T-helper 1 cell treated with Interleukin-12 subunit alpha and Interleukin-12 subunit beta and Interleukin-4 antibody, amounts not matched to agents 30 μg/mL and 1 μg/mL, for 36 hours (primary cell): ENCODE measurements around the gene LAYN.
A peak's percentile ranks its signal among the peaks of the same experiment; 100 is the strongest.

ENCODE experiments used
- H3K27ac Mint-ChIP-seq: one replicate; pipeline ENCODE4 v1.8.0; 2021; ENCODE audit warnings: mild to moderate bottlenecking, mixed read lengths
- H3K27me3 Mint-ChIP-seq: one replicate; pipeline ENCODE4 v1.8.0; 2021; ENCODE audit warnings: low read depth, mixed read lengths
- H3K36me3 Mint-ChIP-seq: one replicate; pipeline ENCODE4 v1.8.0; 2021; ENCODE audit warnings: low read depth, mixed read lengths
- H3K4me1 Mint-ChIP-seq: one replicate; pipeline ENCODE4 v1.8.0; 2021; ENCODE audit warnings: low read depth, mixed read lengths
- H3K4me3 Mint-ChIP-seq: one replicate; pipeline ENCODE4 v1.8.0; 2021; ENCODE audit warnings: mild to moderate bottlenecking, moderate library complexity, mixed read lengths
- H3K9me3 Mint-ChIP-seq: one replicate; pipeline ENCODE4 v1.8.0; 2021; ENCODE audit warnings: mixed read lengths

Gene LAYN

GRCh38 chr11:111541254-111542061, 938 bp downstream of the LAYN start:
- Mint-ChIP-seq H3K9me3 (peaks cover 3% of the 10 kb centered on the region), H3K4me1 (peaks cover 27% of the 10 kb centered on the region), H3K27me3 (peaks cover 74% of the 10 kb centered on the region), H3K27ac (no peak overlapping the region), H3K4me3 (peak overlapping the region; percentile 76), H3K36me3 (peaks cover 2% of the 10 kb centered on the region)

GRCh38 chr11:111542606-111543275, 2.2 kb downstream of the LAYN start:
- Mint-ChIP-seq H3K4me3 (no peak overlapping the region), H3K4me1 (peaks cover 25% of the 10 kb centered on the region), H3K36me3 (peaks cover 2% of the 10 kb centered on the region), H3K27ac (no peak overlapping the region), H3K9me3 (peaks cover 3% of the 10 kb centered on the region), H3K27me3 (peaks cover 66% of the 10 kb centered on the region)

GRCh38 chr11:111548525-111548924, 8.0 kb downstream of the LAYN start:
- Mint-ChIP-seq H3K9me3 (no peaks in the 10 kb centered on the region), H3K27me3 (peaks cover 31% of the 10 kb centered on the region), H3K4me1 (no peaks in the 10 kb centered on the region), H3K27ac (no peak overlapping the region), H3K36me3 (no peaks in the 10 kb centered on the region), H3K4me3 (no peak overlapping the region)

- H3K27me3 Mint-ChIP-seq, result peaks cover 27% of the 10 kb centered on the region
- no peak overlapping the region for H3K4me3 Mint-ChIP-seq
- no peak overlapping the region for H3K27ac Mint-ChIP-seq
- no peaks in the 10 kb centered on the region for H3K9me3 Mint-ChIP-seq
- H3K36me3 Mint-ChIP-seq, result no peaks in the 10 kb centered on the region
- H3K4me1 Mint-ChIP-seq, result no peaks in the 10 kb centered on the region
Measured at GRCh38 chr11:111549196-111549868, 8.8 kb downstream of the LAYN start.

GRCh38 chr11:111549869-111550203, 9.3 kb downstream of the LAYN start:
- Mint-ChIP-seq H3K9me3 (no peaks in the 10 kb centered on the region), H3K27ac (no peak overlapping the region), H3K27me3 (peaks cover 25% of the 10 kb centered on the region), H3K36me3 (no peaks in the 10 kb centered on the region), H3K4me1 (no peaks in the 10 kb centered on the region), H3K4me3 (no peak overlapping the region)

- Mint-ChIP-seq H3K27ac (no peak overlapping the region), H3K27me3 (peaks cover 21% of the 10 kb centered on the region), H3K36me3 (peaks cover under 1% of the 10 kb centered on the region), H3K4me3 (no peak overlapping the region), H3K9me3 (peaks cover 1% of the 10 kb centered on the region), H3K4me1 (no peaks in the 10 kb centered on the region)
Measured at GRCh38 chr11:111550258-111550657, 9.7 kb downstream of the LAYN start.

GRCh38 chr11:111554532-111554931, 14.0 kb downstream of the LAYN start:
- Mint-ChIP-seq H3K4me1 (no peaks in the 10 kb centered on the region), H3K4me3 (no peak overlapping the region), H3K36me3 (peaks cover 5% of the 10 kb centered on the region), H3K27ac (no peak overlapping the region), H3K27me3 (peaks cover 12% of the 10 kb centered on the region), H3K9me3 (peaks cover 3% of the 10 kb centered on the region)

GRCh38 chr11:111555255-111555654, 14.7 kb downstream of the LAYN start:
- H3K9me3 Mint-ChIP-seq, result peaks cover 3% of the 10 kb centered on the region
- peaks cover 5% of the 10 kb centered on the region for H3K36me3 Mint-ChIP-seq
- no peaks in the 10 kb centered on the region for H3K4me1 Mint-ChIP-seq
- no peak overlapping the region for H3K4me3 Mint-ChIP-seq
- H3K27me3 Mint-ChIP-seq, result peaks cover 9% of the 10 kb centered on the region
- no peak overlapping the region for H3K27ac Mint-ChIP-seq

GRCh38 chr11:111557425-111558111, 17.0 kb downstream of the LAYN start:
- Mint-ChIP-seq H3K4me3 (no peak overlapping the region), H3K4me1 (no peaks in the 10 kb centered on the region), H3K27me3 (peaks cover 8% of the 10 kb centered on the region), H3K9me3 (peaks cover 3% of the 10 kb centered on the region), H3K36me3 (peaks cover 5% of the 10 kb centered on the region), H3K27ac (no peak overlapping the region)

GRCh38 chr11:111559800-111560464, 19.4 kb downstream of the LAYN start:
- Mint-ChIP-seq H3K4me3 (no peak overlapping the region), H3K36me3 (peaks cover 5% of the 10 kb centered on the region), H3K27ac (no peak overlapping the region), H3K27me3 (peaks cover 4% of the 10 kb centered on the region), H3K9me3 (peaks cover 3% of the 10 kb centered on the region), H3K4me1 (no peaks in the 10 kb centered on the region)

- H3K27me3 Mint-ChIP-seq, result peaks cover 4% of the 10 kb centered on the region
- no peak overlapping the region for H3K27ac Mint-ChIP-seq
- H3K36me3 Mint-ChIP-seq, result peaks cover 2% of the 10 kb centered on the region
- no peak overlapping the region for H3K4me3 Mint-ChIP-seq
- no peaks in the 10 kb centered on the region for H3K9me3 Mint-ChIP-seq
- peaks cover 4% of the 10 kb centered on the region for H3K4me1 Mint-ChIP-seq
Measured at GRCh38 chr11:111560800-111561199, 20.3 kb downstream of the LAYN start.

- Mint-ChIP-seq H3K27me3 (peaks cover 4% of the 10 kb centered on the region), H3K4me1 (peaks cover 4% of the 10 kb centered on the region), H3K36me3 (peaks cover 2% of the 10 kb centered on the region), H3K9me3 (no peaks in the 10 kb centered on the region), H3K27ac (no peak overlapping the region), H3K4me3 (no peak overlapping the region)
Measured at GRCh38 chr11:111561306-111561705, 20.8 kb downstream of the LAYN start.

- Mint-ChIP-seq H3K36me3 (peaks cover 2% of the 10 kb centered on the region), H3K27me3 (peaks cover 4% of the 10 kb centered on the region), H3K4me1 (peaks cover 4% of the 10 kb centered on the region), H3K27ac (no peak overlapping the region), H3K9me3 (no peaks in the 10 kb centered on the region), H3K4me3 (no peak overlapping the region)
Measured at GRCh38 chr11:111561791-111562325, 21.3 kb downstream of the LAYN start.
